Islet of Langerhans (tissue), 1 donor: Measurements from ENCODE around the gene CKS1B.
"Not testable (repeated sequence)": the region's sequence is repeated elsewhere in the genome, so short reads cannot be mapped to it uniquely, and the experiment has no call there.

Source experiments
- FAIRE-seq: peaks from one replicate; lab custom pipeline; 2011; peaks lifted over from hg19 to GRCh38; lab: Jason Lieb, UNC

The CKS1B gene

DNA sequence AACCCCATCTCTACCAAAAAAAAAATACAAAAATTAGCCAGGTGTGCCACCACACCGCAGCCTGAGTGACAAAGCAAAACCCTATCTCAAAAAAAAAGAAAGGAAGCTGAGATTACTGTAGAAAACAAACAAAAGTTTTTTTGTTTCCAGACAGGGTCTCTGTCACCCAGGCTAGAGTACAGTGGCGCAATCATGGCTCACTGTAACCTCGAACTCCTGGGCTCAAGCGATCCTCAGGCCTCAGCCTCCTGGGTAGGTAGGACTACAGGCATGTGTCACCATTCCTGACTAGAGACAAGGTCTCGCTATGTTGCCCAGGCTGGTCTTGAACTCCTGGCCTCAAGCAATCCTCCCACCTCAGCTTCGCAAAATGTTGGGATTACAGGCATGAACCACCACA, 10.1 kb upstream of the CKS1B start:
- no peak for FAIRE-seq

DNA sequence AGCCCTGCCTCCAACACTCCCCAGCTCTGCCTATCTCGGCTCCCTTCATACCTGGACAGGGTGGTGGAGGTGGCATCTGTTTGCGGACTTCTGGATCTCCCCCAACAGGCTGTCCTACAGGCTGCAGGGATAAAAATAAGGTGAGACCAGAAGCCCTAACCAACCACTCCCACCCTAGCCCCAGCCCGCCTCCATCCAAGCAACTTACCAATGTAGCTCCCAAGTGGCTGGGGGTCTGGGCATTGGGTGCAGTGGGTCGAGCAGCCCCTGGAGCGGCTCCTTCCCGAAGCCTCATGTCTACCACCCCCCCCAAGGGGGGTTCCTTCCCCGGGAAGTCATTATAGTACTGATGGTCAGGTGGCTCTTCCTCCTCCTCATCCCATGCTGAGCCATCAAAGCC, 8.4 kb upstream of the CKS1B start:
- FAIRE-seq: no peak

DNA sequence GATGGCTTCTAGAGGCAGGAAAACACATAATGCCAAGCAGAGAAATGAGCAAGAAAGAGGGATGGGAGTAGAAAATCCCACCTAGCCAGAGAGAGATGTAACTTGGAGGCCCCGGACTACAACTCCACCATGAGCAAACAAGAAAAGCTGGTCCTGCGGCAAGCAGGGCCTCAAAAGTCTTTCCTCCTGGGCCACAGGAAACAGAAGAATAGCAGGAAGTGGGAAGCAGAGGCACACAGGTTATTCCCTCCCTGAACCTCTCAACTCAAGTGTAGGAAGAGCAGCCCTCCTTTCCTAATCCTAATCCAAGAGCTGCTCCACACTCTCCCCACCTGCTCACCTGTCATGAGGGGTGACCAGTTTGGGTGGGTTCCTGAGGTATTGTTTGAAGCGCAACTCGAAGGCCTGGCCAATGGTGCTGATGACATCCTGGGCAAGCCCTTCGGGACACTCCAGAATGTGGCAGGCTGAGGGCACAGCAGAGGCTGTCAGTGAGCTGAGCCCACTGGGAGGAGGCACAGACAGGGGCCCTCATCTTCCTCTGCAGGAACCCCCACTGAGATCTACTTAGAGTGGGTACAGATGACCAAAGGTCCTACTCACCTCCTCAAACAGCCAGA, 7.0 kb upstream of the CKS1B start:
- no peak for FAIRE-seq

DNA sequence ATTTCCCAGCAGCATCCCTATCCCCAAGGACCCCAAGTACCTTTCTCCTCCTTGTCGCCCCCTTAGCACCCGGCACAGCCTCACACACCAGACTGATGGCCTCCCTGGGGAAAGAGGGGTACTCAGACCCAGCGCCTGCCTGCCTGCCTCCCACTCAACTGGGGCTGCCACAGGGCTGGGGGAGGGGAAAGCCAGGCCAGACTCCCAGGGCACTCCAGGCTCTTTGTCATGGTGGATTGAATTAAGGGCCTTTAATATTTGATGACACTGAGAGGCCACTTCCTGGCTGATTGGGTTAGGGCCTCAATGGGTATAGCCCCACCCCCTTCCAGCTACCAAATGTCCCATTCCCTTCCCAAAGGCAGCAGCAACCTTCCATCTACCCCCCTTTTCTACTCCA, 5.8 kb upstream of the CKS1B start:
- no peak for FAIRE-seq

DNA sequence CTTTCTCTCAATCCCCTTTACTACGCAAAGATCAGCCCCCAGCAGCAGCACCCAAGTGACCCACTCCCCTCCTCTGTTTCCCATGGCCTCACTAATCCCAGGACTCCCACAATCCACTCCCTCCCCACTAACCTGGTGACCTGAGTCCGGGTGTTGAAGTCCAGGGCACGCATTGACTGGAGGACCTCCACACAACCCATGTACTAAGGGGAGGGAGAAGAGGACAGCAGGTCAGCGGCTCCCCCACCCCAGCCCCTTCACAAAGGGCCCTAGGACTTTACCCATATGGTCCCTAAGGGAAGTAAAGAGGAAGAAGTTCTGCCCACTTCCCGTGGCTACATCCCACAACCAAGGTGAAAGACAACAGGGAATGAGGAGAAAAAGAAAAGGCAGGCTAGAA, 5.2 kb upstream of the CKS1B start:
- FAIRE-seq: no peak

DNA sequence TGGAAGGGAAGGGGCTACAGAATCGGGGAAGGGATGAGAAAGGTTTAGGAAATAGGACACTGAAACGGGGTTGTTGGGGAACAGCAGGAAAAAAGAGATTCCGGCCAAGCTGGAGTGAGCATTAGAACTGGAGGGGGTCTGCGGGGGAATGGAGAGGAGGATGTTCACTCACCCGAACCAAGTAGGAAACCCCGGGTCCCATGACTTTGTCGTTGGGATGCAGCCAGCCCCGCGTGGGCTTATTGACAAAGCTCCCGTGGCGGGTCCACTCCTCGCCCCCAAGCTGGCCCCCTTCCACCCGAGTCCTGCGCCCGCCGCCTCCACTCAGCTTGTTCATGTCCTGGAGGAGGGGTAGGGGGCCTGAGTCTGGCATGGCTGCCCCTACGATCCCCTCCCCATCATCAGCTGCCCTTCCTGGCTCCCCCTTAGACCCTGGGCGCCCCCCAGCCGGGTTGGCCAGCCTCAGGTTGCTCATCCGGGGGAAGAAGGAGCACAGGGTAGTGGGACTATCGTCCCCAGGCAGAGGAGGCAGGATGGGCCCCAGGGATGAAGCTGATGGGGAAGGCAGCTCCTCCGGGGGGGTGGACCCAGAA, 4.5 kb upstream of the CKS1B start:
- FAIRE-seq: no peak

DNA sequence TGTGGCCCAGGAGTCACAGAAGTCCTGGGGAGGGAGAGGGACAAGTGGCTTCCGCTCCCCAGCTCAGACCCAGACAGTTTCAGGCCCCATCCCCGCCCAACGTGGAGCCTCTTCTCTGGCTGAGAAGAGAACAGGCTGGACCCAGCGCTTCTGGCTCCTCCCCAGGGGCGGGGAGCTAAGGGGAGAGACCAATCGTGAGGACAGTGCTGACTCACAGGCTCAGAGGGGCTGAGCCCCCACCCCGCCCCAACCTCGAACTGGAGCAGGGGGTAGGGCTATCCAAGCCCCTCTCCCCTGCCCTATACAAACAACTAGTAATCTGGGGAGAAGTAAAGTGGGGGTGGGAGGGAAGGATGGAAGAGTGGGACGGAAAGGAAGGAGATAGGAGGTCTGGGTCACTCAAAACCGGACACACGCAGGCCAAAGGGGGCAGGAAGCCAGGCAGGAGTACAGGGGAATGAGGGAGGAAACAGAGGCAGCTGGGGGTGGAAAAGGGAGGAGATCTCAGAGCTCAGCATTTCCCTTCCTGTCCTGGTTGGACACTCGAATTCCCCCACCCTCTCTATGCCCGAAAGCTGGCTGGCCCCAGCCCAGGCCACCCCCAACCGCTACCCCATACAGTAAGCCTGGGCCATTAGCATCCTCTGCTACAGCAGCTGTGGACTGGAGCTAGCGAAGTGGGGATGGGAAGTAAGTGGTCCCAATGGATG, 3.7 kb upstream of the CKS1B start, which contains the start of gene SHC1:
TSS of gene SHC1 (minus strand) at position 117 of the 710 bp plus-strand sequence. CDS start 221 bp downstream, outside the sequence.
- no peak for FAIRE-seq

DNA sequence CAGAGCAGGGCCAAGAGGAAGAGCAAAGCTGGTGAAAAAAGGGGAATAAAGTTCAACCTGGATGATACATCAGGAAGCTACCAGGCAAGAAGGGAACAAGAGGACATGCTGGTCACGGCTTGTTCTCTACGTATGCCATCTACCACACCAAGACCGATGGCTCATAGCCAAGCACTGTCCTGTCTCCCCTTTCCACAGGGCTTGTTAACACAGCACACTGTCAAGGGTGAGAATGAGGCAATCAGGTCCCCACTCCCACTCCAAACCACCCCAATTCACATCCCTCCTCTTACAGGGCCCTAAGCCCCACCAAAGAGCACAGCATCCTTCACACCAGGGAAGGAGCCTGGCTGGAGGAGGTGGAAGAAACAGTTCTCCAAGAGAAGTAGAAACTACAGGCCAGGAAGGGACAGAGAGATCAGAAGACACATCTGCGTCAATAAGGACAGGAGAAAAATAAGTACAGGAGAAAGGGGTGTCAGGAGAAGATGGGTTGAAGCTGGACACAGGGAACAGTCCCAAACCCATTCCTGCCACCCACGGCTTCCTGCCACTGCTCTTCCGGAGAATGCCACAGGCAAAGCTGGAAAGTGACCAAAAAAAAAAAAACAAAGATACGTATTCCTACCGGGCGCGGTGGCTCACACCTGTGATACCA, 3.0 kb upstream of the CKS1B start:
- no peak for FAIRE-seq

DNA sequence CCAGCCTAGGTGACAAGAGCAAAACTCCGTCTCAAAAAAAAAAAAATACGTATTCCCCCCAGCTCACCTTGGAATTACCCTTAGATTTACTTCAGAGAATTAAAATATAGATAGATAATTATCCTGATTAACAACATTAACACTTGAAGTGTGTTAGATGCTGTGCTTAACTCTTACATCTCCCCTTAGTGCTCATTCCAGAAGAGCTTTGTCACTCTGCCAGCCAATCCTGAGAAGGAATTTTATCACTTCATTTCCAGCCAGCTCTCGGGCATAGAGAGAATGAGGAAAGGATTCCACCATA, 2.3 kb upstream of the CKS1B start:
- no peak for FAIRE-seq

DNA sequence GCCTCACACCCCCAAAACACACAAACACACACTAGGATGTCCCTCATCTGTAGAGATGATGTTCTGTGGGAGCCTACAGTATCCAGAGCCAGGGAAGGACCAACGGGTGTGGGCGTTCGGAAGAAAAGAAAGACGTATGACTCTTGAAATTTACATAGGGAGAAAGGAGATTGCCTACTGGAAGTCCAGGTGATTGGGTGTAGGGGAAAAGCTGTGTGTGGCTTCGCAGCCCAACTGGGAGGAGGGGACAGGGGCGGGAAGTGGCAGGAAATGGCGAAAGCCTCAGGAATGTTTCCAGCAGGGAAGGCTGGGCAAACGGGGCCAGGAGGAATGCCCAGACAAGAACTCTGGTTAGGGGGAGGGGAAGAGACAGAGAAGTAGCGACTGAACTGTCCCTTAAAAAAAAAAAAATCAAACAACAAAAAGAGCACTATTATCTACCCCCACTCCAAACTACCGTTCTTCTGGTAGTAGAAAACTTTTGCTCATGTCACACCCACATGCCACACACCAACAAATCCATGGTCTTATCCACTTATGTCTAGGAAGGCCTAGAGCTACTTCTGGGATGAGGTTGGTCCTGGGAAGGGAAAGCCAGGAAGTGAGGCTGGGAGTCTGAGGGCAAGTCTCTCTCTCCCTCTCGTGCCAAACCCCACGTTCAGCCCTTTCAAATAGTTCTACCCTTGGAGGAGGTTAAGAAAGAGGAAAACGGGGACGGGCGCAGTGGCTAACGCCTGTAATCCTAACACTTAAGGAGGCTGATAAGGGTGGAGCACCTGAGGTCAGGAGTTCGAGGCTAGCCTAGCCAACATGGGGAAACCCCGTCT, 1.8 kb upstream of the CKS1B start:
- no peak for FAIRE-seq

DNA sequence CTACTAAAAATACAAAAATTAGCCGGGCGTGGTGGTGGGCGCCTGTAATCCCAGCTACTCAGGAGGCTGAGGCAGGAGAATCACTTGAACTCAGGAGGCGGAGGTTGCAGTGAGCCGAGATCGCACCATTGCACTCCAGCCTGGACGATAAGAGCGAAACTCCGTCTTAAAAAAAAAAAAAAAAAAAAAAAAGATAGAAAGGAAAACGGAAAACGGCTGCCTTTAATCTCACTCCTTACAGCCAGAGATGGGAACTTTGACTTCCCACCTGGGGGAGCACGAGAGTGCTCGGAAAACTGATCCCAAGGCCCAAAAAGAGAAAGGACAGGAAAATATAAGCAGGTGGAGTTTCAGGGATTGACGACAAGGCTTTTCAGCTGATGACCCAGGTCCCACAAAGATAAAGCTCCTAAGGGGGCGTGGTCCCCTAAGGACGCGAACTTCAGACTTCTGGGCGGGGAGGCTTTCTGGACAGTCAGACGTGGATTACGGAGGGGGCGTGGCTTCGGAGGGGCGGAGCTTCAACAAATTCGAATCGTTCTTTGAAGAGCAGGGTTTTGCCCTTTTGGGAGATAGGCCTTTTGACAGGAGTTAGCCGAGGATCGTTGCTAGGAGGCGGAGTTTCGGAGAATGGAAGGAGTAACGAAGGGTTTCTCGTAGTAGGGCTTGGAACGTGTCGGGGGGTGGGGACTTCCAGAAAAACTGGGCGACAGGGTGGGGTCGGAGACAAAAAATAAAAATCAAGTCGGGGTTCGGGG, 958 bp upstream of the CKS1B start:
- FAIRE-seq: no peak

DNA sequence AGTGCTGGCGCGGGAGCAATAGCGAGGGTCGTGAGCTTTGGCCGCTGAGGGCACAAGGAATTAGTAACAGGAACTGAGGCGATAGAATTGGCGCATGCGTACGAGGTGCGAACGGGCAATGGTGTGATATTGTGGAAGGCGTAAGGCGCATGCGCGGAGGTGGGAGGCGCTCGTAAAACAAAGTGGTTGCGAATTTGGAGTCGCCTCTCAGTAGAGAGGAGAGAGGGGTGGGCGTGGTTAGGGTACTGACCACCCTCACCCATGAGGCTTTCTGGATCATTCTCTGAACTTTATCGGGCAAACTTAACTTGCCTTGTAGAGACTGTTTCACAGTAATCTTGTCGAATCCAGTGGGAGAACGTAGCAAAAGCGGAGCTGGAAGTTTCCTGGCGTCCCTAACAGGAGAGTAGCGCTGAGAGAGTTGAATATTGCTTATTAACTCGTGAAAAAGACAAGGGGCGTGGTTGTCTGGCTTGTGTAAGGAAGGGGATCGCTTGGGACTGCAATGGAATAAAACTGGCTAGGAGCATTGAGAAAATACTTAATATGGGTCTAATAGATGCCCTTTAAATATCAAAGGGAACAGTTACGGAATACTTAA, 427 bp downstream of the CKS1B start:
- FAIRE-seq: peak; percentile 13

DNA sequence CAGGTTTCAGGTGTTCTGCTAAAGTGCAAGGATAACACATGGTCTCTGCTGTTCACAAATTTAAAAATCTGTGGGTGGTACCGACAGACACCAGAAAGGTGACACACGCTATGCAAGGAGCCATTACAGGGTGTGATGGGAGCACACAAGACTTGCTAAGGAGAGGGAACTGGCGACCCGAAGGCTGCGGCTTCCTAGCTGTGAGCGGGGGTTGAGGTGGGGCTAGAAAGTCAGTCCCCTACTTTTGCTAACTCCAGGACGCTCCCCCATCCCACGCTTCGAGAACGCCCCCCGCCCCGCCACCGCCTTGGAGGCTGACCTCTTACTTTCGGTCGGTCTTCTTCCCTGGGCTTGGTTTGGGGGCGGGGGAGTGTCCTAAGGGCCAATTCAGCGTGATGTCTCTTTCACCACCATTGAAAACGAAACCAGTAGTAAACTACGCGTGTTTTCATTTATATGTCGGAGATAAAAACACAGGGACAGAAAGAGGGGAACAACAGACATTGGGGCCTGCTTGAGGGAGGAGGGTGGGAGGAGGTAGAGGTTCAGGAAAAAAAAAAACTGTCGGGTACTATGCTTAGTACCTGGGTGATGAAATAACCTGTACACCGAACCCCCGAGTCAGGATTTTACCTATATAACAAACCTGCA, 1.1 kb downstream of the CKS1B start:
- FAIRE-seq: no peak

DNA sequence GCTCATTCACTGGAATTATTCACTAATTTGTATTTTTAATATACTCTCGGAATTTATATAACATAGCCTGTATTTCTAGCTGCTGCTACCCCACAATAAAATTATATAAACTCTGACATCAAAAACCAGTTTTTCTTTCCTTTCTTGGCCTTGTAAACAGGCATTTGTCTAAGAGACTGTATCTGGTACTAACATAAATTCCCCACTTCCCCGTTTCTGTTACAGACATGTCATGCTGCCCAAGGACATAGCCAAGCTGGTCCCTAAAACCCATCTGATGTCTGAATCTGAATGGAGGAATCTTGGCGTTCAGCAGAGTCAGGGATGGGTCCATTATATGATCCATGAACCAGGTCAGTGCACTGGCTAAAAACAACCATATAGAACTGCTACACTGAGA, 3.3 kb downstream of the CKS1B start:
- FAIRE-seq: not testable (repeated sequence)

DNA sequence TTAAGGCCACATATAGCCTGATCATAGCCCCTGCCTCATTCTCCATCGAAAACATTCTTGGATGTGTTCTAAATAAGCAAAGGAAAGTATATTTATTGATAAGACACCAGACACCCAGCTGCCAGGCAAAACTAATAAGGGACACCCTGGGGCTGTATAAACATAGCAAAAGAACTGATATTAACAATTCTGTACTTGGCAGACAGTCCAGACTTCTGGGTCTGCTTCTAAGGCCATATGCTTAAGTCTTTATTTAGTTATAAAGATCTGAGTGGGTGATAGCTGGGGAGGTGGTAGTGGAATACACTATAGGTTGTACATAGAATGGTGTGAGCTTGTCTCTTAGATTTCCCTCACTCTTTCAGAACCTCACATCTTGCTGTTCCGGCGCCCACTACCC, 3.9 kb downstream of the CKS1B start:
- no peak for FAIRE-seq

DNA sequence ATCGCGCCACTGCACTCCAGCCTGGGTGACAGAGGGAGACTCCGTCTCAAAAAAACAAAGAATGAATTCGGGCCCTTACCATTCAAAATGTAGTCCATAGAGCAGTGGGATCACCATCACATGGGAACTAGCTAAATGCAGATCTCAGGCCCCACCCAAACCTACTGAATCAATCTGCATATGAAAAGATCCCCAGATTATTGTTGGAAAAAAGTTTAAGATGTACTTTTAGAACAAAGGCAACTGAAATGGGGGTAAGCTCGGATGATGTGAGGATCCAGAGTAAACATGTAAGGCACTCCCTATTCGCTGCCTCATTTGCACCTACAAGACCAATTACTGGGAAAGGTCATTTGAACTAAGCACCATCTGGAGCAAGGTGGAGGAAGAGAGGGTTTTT, 7.9 kb downstream of the CKS1B start:
- no peak for FAIRE-seq

DNA sequence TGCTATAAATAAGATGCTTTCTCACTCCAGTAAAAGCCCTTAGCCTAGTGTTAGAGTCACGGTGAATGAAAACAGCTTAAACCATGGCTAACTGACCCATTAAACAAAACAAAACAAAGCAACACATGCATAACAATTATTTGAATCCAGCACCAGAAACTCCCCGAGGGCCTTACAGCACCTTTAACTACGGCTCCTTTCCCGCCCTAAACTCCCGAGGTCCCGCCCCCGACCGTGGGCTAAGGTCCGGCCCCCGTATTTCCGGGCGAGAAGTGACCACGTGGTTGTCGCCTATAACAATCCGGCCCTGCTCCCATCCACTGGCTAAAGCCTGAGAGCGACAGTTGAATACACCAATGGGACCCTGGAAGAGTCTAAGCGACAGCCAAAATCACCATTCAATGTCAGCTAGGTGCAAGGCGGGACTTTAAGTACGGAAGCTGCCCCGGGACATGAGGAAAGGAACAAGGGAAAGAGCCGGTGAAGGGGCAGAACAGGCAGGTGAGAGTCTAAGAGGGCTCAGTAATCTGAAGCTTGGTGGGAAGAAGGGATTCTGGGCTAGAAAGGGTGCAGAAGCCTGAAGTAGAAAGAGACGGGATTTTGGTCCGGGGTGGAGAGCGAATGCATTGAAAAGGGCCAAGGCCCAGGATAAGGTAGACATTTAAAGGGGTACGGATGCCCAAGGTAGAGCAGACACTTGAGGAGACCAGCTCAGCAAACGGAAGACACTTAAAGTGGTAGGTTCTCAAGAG, 8.6 kb downstream of the CKS1B start, which contains the start of gene FLAD1:
TSS of gene FLAD1 (plus strand) at position 448 of the 752 bp plus-strand sequence. CDS start 351 bp downstream, outside the sequence.
- FAIRE-seq: peak; percentile 95

DNA sequence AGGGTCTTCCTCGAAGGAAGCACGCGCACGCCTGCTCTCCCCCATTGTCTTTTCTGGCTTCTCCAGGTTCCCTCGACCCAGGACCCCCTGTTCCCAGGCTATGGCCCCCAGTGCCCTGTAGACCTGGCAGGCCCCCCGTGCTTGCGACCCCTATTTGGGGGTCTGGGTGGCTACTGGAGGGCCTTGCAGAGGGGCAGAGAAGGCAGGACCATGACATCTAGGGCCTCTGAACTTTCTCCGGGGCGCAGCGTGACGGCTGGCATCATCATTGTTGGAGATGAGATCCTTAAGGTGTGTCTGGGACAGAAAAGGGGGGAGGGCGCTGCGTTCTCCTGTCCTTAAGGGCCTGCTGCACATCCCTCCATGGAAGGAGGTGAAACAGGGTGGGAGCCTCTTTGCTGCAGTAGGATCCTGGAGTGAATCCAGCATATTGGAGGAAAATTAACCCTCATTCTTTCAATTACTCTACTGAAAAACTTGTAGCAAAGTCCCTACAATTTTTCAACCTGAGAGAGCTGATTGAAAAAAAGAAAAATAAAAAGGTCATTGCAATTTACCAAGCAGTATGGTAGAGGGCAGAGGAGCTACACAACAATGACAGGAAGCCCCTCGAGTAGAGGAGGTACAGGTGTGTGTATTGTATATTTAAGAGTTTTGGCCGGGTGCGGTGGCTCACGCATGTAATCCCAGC, 9.4 kb downstream of the CKS1B start:
- FAIRE-seq: no peak

DNA sequence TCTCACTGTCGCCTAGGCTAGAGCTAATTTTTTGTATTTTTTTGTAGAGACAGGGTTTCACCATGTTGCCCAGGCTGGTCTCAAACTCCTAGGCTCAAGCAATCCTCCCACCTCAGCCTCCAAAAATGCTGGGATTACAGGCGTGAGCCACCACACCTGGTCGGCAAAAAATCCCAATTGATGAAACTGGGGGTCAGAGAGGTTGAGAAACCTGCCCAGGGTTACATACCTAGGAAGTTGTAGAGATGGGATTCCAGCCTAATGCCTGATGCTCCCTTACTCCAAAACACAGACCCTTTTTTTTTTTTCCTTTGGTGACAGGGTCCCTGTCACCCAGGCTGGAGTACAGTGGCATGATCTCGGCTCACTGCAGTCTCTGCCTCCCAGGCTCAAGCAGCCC, 12.3 kb downstream of the CKS1B start:
- not testable (repeated sequence) for FAIRE-seq
